ENCODE measurements around the gene OR1A1.

OR1A1 gene

DNA sequence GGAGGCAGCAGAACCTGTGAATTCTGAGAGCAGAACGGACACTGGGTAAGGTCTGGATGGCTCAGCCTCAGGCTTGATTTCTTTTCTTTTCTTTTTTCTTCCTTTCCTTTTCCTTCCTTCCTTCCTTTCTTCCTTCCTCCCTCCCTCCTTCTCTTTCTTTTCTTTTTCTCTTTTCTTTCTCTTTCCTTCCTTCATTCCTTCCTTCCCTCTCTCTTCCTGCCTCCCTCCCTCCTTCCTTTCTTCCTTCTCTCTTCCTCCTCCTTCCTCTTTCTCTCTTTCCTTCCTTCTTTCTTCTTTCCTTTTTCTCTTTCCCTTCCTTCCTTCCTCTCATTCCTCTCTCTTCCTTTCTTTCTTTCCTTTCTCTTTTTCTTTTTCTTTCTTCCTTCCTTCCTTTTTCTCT, 52.7 kb downstream of the OR1A1 start:
- no peak for DNase-seq (ENCODE audit: extremely low spot score)
- POLR2A ChIA-PET = no interaction called here
- TF ChIP-seq, protein P1, sequence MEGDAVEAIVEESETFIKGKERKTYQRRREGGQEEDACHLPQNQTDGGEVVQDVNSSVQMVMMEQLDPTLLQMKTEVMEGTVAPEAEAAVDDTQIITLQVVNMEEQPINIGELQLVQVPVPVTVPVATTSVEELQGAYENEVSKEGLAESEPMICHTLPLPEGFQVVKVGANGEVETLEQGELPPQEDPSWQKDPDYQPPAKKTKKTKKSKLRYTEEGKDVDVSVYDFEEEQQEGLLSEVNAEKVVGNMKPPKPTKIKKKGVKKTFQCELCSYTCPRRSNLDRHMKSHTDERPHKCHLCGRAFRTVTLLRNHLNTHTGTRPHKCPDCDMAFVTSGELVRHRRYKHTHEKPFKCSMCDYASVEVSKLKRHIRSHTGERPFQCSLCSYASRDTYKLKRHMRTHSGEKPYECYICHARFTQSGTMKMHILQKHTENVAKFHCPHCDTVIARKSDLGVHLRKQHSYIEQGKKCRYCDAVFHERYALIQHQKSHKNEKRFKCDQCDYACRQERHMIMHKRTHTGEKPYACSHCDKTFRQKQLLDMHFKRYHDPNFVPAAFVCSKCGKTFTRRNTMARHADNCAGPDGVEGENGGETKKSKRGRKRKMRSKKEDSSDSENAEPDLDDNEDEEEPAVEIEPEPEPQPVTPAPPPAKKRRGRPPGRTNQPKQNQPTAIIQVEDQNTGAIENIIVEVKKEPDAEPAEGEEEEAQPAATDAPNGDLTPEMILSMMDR (IDR thresholded peaks at IDR 0.05; ENCODE audit: control extremely low read depth, extremely low read depth, low read depth, missing control alignments) = no peak
- CTCF ChIA-PET = no interaction called here

DNA sequence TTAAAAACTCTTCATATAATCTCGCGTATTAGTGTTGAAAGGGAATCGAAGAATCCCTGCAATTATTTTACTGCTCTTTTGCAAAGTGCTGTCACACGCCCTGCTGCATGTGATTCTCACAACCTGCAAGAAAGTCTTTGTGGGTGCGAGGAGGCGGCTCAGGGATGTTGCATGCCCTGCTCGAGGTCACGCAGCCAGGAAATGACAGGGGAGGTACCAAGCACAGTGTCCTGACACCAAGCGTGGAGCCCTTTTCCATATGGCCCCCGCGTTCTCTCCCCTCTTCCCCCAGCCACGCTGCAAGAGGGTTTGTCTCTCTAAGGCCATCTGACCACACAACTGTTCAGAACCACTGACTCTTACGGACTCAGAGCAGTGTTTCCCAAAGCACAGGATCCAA, 53.1 kb downstream of the OR1A1 start:
- ChIA-PET CTCF (no interaction called here), POLR2A (no interaction called here)
- TF ChIP-seq, protein P1 (IDR thresholded peaks at IDR 0.05; ENCODE audit: control extremely low read depth, extremely low read depth, low read depth, missing control alignments) = no peak

More for the DNA sequence above, 53.1 kb downstream of the OR1A1 start:
- no peak for DNase-seq (ENCODE audit: extremely low spot score)
